ENCODE data around the gene EBP.
"Not testable (repeated sequence)": the region's sequence is repeated elsewhere in the genome, so short reads cannot be mapped to it uniquely, and the experiment has no call there.

Gene EBP

DNA sequence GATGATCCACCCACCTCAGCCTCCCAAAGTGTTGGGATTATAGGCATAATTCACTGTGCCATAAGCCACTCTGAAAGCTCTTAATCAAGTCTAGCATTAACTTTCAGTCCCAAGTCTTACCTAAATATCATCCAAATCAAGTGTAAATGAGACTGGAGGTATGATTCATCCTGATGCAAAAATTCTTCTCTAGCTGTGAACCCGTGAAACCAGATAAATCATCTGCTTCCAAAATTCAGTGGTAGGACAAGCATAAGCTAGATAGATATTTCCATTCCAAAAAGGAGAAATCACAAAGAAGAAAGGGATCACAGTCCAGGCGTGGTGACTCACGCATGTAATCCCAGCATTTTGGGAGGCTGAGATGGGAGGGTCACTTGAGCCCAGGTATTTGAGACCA, 9.1 kb downstream of the EBP start:
- ATAC-seq, result no peak

GRCh38 chrX:48531358-48531959, 9.9 kb downstream of the EBP start:
- peak; percentile 50 to 67 for ATAC-seq

DNA sequence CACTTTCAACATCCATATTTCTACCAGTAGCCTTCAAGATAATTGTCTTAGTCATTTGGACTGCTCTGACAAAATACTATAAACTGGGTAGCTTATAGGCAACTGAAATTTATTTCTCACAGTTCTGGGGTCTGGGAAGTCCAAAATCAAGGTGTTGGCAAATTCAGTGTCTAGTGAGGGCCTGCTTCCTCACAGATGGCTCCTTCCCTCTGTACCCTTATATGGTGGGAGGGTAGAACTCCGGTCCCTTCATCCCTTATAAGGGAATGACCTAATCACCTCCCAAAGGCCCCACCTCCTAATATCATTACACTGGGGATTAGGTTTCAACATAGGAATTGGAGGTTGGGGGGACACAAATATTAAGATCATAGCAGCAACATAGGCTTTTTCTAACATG, 10.6 kb downstream of the EBP start:
- ATAC-seq, result no peak

- ATAC-seq, result peak; percentile 72 to 83
Observed at GRCh38 chrX:48533165-48533564, 11.6 kb downstream of the EBP start.

DNA sequence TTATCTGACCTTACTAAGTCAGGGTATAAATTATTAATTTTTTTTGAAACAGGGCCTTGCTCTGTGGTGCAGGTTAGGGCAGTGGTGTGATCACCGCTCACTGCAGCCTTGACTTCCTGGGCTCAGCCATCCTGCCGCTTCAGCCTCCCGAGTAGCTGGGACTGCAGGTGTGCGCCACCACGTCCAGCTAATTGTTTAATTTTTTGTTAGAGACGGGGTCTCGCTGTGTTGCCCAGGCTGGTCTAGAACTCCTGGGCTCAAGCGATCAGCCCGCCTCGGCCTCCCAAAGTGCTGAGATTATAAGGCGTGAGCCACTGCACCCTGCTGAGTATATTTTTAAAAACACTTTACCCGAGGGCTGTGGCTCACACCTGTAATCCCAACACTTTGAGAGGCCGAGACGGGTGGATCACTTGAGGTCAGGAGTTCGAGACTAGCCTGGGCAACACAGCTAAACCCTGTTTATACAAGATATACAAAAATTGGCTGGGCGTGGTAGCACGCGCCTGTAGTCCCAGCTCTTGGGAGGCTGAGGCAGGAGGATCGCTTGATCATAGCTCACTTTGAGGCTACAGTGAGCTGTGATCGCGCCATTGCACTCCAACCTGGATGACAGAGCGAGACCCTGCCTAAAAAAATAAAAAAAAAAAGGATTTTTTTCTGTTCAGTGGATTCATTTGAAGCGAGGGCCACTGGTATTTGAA, 17.2 kb downstream of the EBP start:
- ATAC-seq, result no peak

GRCh38 chrX:48539345-48540027, 17.9 kb downstream of the EBP start, which contains the start of gene TBC1D25:
Gene TBC1D25, plus strand, starts transcription at chrX:48539714. Its CDS starts 84 bp downstream, at chrX:48539798.
- peak; percentile 86 to 88 for ATAC-seq

DNA sequence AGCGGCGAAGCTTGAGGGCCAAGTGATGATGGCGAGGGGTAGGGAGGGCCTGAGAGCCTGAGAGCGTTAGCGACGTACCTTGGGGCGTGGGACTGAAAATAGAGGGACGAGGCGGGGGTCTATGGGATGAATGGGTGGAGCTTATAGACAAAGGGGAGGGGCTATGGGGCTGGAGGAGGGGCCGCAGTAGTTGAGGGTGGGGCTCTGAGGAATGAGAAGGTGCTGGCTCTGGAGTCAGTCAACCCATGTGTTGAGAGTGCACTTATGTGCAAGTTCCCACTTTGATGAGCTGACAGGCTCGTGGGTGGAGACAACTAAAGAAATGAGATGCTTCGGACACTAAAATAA, 18.4 kb downstream of the EBP start:
- ATAC-seq, result peak; percentile 61 to 66

GRCh38 chrX:48540480-48540879, 18.9 kb downstream of the EBP start:
- ATAC-seq, result no peak

DNA sequence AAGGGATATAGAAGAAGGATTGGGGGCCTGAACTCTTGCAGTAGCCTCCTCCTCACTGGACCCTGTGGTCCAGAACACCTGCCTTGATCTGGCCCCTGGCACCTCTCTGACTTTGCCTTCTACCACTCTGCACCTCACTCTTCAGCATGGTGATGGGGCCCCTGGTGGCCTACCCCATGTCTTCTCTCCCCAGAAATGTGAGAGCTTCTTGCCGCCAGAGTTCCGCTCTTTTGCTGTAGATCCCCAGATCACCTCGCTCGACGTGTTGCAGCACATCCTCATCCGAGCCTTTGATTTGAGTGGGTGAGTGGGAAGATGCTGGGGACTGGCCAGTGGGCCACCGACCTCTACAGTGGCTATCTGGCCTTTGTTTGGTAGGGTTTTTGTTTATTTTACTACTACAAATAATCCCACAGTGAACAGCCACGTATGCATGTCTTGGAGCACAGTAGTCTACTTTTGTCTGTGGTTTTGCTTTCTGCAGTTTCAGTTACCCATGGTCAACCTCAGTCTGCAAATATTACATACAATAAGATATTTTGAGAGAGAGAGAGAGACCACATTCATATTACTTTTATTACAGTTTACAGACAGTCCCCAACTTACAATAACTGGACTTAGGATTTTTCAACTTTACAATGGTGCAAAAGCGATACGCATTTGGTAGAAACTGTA, 19.7 kb downstream of the EBP start:
- ATAC-seq, result no peak

DNA sequence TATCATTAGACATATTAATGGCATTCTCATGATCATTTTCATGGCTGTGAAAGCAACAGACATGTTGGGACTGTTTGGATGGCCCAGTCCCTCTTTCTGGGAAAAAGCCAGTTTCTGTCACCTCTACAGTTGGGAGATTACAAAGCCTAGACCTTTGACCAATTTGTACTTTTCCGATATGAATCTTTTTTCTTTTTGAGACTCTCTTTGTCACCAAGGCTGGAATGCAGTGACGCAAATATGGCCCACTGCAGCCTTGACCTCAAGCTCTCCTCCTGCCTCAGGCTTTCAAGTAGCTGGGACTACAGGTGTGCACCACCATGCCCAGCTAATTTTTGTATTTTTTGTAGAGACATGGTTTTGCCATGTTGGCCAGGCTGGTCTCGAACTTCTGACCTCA, 27.3 kb downstream of the EBP start:
- ATAC-seq, result no peak

DNA sequence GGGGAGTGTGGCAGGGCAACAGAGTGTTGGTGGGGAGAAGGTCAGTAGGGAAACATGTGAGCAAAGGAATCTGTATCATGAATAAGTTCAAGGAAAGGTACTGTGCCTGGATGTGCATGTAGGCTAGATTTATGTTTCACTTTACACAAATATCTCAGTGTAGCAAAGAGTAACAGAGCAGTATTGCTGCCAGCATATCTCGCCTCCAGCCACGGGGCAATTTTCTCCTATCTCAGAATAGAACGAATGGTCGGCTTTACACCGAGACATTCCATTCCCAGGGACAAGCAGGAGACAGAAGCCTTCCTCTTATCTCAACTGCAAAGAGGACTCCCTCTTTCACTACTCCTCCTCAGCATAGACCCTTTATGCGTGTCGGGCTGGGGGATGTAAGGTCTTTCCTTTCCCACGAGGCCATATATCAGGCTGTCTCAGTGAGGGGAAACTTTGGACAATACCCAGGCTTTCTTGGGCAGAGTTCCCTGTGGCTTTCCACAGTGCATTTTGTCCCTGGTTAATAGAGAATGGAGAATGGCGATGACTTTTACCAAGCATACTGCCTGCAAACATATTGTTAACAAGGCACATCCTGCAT, 34.2 kb downstream of the EBP start:
- not testable (repeated sequence) for ATAC-seq

DNA sequence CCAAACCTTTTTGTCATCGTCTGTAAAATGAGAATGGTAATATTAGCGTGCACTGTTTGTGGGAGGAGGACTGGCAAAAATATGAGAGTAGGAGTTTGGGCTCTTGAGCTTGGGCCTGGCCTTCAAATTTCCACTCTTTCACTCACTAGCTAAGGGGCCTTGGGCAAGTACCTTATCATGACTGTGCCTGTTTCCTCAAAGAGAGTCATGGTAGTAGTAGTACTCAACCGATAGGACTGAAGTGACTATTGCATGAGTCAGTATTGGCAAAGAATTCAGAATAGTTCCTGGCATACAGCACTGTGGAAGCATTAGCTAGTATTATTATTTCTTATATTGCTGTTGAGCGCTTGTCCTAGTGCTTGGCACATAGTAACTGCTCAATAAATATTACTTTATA, 36.7 kb downstream of the EBP start:
- peak; percentile 95 to 97 for ATAC-seq

GRCh38 chrX:48559636-48560035, 38.0 kb downstream of the EBP start:
- no peak for ATAC-seq

DNA sequence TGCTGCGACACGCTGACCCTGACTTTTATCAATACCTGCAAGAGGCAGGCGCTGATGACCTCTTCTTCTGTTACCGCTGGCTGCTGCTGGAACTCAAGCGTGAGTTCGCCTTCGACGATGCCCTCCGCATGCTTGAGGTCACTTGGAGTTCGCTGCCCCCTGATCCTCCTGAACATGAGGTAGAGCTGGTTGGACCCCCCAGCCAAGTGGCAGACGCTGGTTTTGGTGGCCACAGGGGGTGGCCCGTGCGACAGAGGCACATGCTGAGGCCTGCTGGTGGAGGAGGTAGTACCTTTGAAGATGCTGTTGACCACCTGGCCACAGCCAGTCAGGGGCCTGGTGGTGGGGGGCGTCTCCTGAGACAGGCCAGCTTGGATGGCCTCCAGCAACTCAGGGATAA, 38.4 kb downstream of the EBP start:
- ATAC-seq, result no peak

- ATAC-seq, result no peak
Observed at GRCh38 chrX:48560681-48561080, 39.1 kb downstream of the EBP start.

DNA sequence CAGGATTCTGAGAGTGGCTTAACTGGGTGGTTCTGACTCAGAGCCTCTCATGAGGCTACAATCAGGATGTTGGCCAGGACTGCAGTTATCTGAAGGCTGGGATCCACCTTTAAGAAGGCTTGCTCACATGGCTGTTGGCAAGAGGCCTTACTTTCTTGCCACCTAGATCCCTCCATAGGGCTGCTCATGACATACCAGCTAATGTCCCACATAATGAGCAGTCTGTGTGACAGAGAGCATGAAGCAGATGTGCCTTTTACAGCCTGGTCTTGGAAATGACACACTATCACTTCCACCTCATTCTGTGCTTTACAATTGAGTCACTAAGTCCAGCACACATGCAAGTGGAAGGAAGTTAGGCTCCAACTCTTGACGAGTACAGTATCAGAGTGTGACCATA, 48.4 kb downstream of the EBP start:
- peak; percentile 37 to 53 for ATAC-seq

DNA sequence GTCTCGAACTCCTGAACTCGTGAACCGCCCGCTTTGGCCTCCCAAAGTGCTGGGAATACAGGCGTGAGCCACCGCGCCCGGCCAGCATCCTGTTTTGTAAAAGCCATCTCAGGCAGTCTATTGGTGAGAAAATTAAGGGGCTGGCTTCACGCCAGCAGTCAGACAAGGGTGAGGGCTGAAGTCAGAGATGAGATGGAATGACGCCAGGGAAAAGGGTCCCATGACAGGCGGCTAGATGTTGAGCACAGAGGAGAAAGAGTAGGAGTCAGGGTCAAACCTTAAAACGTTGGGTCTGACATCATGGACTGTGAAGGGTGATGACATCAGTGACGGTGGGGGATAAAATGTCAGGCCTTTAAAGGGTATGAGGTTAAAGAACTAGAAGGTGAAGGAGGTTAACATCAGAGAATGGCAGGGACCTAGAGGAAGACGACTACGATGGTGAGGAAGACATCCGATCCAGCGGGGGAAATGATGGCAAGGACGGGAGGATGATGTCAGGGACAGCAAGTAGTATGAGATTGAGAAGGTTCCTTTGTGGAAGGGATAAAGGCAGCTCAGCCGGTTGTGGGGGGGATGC, 52.2 kb downstream of the EBP start:
- ATAC-seq, result no peak

DNA sequence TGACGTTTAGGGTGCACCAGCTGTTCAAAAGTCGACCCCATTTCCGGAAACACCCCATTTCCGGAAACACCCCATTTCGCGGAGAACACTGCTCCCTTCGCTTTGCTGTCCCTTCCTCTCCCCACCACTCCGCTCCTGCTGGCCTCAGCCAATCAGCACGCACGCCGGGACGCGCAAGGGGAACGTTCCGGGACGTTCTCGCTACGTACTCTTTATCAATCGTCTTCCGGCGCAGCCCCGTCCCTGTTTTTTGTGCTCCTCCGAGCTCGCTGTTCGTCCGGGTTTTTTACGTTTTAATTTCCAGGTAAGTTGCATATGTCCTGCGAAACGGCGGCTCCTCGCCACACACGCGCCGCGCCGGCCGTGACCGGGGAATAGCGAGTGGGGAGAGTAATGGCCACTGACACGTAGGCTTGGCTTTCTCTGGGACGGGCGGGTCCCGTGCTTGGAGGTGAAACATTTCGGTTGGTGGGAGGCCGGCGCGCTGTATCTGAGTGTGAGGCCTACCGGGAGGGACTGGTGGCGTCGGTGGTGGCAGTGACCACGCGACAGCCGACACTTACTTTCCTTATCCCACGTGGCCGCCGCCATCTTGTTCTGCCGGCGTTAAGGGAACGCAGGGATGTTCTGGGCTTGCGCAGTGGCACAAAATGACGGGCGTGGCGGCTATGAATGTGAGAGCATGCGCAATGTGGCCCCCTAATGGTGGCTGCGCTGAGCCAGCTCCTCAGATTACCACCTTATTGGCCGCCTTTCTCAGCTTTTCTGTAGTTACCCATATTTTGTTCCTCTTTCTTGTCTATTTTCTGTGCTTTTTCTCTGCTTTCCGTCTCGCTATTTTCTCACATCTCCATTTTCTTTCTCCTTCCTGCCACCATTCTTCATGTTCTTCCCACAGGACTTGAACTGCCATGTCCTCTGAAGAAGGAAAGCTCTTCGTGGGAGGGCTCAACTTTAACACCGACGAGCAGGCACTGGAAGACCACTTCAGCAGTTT, 53.0 kb downstream of the EBP start, which contains the start of gene RBM3:
Gene RBM3, plus strand, starts transcription at position 215 of the 997 bp plus-strand sequence. Its CDS starts 697 bp downstream, at position 912.
- ATAC-seq, result peak; percentile 92

- ATAC-seq, result no peak
Observed at GRCh38 chrX:48575642-48576041, 54.0 kb downstream of the EBP start.

- ATAC-seq, result no peak
Observed at GRCh38 chrX:48576108-48576507, 54.5 kb downstream of the EBP start.

All from activated CD4-positive, CD25-positive, alpha-beta regulatory T cell treated with anti-CD3 and anti-CD28 coated beads, Interleukin-2, amount 50 U/mL, for 24 hours (primary cell).